ENCODE results near the gene TMEM198. TPM values are rescaled to one million over a fixed set of nuclear protein-coding genes. Genes with fewer than 3 reads are reported as not detected.

Gene TMEM198
- total and polyA plus RNA-seq, 4 donors, result 1.7 to 7.4 (median 2.3) TPM; not detected in 1

DNA sequence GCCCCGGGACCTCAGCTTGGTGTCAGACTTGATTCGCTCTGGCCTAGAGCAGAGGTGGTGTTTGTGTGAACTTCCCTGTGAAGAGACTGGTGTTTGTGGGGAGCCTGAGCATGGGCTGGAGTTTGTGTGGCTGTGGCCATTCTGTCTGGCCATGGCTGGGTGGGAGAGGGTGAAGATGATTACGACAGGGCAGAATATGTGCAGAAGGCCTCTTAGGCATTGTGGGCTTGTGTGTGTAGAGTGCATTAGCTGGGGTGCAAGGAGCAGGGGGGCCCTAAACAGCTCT lies 17.0 kb downstream of the TMEM198 start:
- Histone ChIP-seq H3K9me3 (ENCODE audit: control insufficient read depth, low read length) (no peaks in the 10 kb centered on the region), H3K27ac (ENCODE audit: low read depth in 1 of 2, low read length in 2 of 2) (no peak overlapping the region), H3K36me3 (ENCODE audit: control insufficient read depth in 1 of 2, insufficient read depth in 2 of 2, low read length in 1 of 2) (no peaks in the 10 kb centered on the region), H3K4me1 (ENCODE audit: control insufficient read depth in 1 of 2, insufficient read depth in 2 of 2, low read length in 2 of 2) (no peaks in the 10 kb centered on the region), H3K4me3 (ENCODE audit: low read length in 2 of 2) (no peak overlapping the region), H3K27me3 (ENCODE audit: control insufficient read depth in 1 of 2, insufficient read depth in 2 of 2, low read length in 1 of 2) (no peaks in the 10 kb centered on the region)
- no peak for DNase-seq
- 86 to 89% methylated on average over 3 of the region's 3 CpGs for WGBS, 2 donors
- ATAC-seq (ENCODE audit: low FRiP score), result no peak
- intact Hi-C loops (cut with DNase I), result no loop called here

DNA sequence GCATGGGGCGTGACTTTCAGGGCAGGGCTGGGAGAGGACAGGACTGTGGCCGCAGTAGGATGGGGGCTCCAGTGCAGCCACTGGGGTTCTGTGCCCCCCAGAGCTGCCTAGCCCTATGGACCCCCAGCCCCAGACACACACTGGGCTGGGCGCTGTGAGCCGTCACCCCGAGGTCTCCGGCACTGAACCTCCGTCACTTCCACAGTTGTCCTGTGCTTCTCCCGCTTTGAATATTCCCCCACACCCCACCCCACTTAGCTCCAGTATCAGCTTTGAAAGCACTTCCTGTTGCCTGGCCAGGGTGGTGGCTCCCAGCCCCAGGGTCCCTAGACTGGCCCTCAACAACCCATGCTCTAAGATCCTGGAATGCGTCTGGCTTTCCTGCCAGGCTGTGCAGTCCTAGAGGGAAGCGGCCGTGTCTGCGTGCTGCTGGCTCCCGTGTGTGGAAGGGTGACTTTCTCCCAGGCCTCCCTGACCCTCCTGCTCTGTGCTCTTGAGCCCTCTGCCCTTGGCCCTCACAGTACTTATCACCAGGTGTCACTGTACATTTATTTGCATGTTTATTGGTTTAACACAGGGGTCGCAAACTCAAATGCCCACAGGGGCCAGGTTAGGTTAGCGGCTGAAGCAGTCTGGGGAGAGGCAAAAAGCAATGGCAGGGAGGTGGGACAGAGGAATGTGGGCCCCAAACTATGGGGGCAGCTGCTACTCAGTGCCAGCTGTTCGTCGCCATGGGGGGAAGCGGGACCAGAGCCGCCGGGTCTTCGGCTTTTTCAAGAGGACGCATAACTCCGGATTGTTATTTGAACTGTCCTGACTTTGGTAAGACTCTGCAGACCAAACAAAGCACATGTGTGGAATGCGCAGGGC lies 17.6 kb downstream of the TMEM198 start:
- no peak overlapping the region for H3K4me3 ChIP-seq (ENCODE audit: low read length in 2 of 2)
- ATAC-seq (ENCODE audit: low FRiP score), result no peak
- WGBS, 2 donors, result 72 to 74% methylated on average over 24 of the region's 24 CpGs
- H3K36me3 ChIP-seq (ENCODE audit: control insufficient read depth in 1 of 2, insufficient read depth in 2 of 2, low read length in 1 of 2), result no peaks in the 10 kb centered on the region
- H3K4me1 ChIP-seq (ENCODE audit: control insufficient read depth in 1 of 2, insufficient read depth in 2 of 2, low read length in 2 of 2), result no peaks in the 10 kb centered on the region
- DNase-seq, result peak in 1 of 2 donors; percentile 58
- H3K27ac ChIP-seq (ENCODE audit: low read depth in 1 of 2, low read length in 2 of 2), result no peak overlapping the region
- H3K9me3 ChIP-seq (ENCODE audit: control insufficient read depth, low read length), result no peaks in the 10 kb centered on the region
- intact Hi-C loops (cut with DNase I), result no loop called here
- H3K27me3 ChIP-seq (ENCODE audit: control insufficient read depth in 1 of 2, insufficient read depth in 2 of 2, low read length in 1 of 2), result no peaks in the 10 kb centered on the region

DNA sequence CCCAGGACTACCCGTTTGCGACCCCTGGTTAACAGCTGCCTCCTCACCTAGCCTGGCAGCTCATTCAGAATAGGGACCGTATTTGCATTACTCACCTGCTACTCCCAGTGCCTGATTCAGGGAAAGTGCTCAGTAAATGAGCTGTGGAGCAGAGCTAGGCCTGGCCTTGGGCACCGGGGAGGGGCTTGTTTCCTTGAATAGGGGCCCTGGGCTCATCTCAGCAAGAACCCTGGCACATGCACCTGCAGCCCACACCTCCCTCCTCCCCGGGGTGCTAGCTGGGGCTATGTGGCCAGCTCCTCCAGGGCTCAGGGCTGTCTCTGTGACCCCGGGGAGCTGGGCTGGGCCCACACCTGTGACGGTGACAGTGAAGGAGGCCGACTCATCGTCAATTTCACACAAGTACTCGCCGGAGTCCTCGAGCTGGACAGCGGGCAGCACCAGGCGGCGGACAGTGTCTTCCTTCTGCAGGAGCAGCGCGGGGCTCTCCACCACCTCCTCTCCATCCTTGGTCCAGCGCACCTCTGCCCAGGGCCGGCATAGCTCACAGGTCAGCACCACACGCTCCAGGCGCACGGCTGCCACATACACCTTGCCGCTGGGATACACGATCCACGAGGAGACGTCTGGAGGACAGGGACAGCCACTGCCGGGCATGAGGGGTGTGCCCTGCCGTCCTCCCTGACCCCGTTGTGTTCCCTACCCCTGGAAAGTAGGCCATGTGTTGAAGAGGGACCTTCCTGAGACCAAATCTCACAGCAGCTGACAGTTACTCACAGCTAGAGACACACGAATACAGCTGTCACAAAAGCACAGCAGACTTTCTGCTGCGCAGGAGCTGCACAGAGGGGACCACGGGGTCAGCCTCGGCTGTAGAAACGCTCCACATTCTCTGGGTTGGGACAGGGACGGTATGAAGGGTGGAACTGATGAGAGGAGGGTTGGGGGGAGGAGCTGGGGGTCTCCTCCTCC lies 18.5 kb downstream of the TMEM198 start:
- ATAC-seq (ENCODE audit: low FRiP score), result no peak
- peak in 1 of 2 donors; percentile 71 for DNase-seq
- 81 to 84% methylated on average over 35 of the region's 35 CpGs for WGBS, 2 donors
- no peak overlapping the region for H3K27ac ChIP-seq (ENCODE audit: low read depth in 1 of 2, low read length in 2 of 2)
- no peaks in the 10 kb centered on the region for H3K9me3 ChIP-seq (ENCODE audit: control insufficient read depth, low read length)
- no peak overlapping the region for H3K4me3 ChIP-seq (ENCODE audit: low read length in 2 of 2)
- H3K4me1 ChIP-seq (ENCODE audit: control insufficient read depth in 1 of 2, insufficient read depth in 2 of 2, low read length in 2 of 2), result no peaks in the 10 kb centered on the region
- no peaks in the 10 kb centered on the region for H3K27me3 ChIP-seq (ENCODE audit: control insufficient read depth in 1 of 2, insufficient read depth in 2 of 2, low read length in 1 of 2)
- no peaks in the 10 kb centered on the region for H3K36me3 ChIP-seq (ENCODE audit: control insufficient read depth in 1 of 2, insufficient read depth in 2 of 2, low read length in 1 of 2)
- intact Hi-C loops (cut with DNase I), result no loop called here

DNA sequence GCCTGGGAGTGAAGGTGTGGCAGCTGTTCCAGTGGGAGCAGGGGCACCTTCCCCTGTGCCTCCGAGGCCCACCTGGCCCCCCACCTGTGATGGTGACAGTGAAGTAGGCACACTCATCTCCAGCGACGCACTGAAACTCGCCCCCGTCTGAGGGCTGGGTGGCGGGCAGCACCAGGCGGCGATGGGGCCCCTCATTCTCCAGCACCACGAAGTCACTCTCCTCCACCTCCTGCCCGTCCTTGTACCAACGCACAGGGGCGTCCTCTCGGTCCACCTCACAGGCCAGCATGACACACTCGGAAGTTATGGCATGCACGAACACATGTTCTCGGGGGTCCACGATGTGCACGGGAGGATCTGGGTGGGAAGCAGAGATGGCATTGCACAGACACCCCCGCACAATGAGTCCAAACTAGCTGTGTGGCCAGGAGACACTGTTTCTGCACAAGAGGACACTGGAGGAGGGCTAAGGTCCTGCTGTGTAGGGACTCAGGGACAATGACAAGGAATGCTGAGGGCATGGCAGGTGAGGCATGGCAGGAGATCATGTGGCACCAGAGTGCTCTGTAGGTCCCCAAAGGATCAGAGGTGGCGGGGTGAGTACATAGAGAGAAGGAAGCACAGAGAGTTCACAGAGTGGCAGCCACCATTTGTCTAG lies 19.6 kb downstream of the TMEM198 start:
- Histone ChIP-seq H3K9me3 (ENCODE audit: control insufficient read depth, low read length) (no peaks in the 10 kb centered on the region), H3K4me1 (ENCODE audit: control insufficient read depth in 1 of 2, insufficient read depth in 2 of 2, low read length in 2 of 2) (no peaks in the 10 kb centered on the region), H3K27me3 (ENCODE audit: control insufficient read depth in 1 of 2, insufficient read depth in 2 of 2, low read length in 1 of 2) (no peaks in the 10 kb centered on the region), H3K36me3 (ENCODE audit: control insufficient read depth in 1 of 2, insufficient read depth in 2 of 2, low read length in 1 of 2) (no peaks in the 10 kb centered on the region), H3K4me3 (ENCODE audit: low read length in 2 of 2) (no peak overlapping the region), H3K27ac (ENCODE audit: low read depth in 1 of 2, low read length in 2 of 2) (no peak overlapping the region)
- 91% methylated on average over 18 to 20 of the region's 20 CpGs for WGBS, 2 donors
- intact Hi-C loops (cut with DNase I), result no loop called here
- ATAC-seq (ENCODE audit: low FRiP score) (no peak), DNase-seq (peak in 1 of 2 donors; percentile 61)

DNA sequence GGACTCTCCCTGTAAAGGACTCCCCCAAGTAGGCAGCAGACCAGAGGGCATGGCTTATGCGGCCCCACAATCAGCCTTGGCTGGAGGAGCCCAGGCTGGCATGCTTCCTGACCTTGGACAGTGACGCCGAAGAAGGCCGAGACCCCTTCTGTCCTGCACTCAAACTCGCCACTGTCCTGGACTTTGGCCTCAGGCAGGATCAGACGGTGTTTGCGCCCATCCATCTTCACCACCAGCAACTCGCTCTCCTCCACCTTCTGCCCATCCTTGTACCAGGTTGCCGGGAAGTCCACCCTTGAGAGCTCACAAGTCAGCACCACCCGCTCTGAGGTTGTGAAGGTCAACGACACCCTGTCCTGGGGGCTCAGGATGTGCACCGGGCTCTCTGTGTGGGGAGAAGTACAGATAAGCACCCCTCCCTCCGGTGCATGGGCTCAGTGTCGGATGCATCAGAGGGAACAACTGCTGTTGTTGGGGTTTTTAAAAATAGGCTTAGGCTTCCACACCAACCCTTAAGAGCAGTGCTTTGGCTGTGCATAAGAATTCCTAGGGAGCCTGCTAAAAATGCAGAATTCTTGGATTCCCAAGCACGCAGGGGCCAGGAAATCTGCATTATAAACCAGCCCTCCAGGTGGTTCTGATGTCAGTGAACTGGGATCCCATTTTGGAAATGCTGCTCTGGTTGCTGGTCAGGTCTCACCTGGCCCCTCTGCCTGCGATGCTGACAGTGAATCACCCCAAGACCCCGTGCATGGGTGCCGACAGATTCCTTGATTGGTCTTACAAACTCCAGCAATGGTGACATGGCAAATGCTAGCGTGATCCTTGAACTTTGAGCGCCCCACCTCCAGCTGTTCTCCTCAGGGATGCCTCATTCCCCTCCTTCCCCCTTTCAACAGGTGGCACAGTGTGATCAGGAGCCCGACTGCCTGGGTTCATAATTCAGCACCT lies 21.6 kb downstream of the TMEM198 start:
- no peak overlapping the region for H3K27ac ChIP-seq (ENCODE audit: low read depth in 1 of 2, low read length in 2 of 2)
- H3K27me3 ChIP-seq (ENCODE audit: control insufficient read depth in 1 of 2, insufficient read depth in 2 of 2, low read length in 1 of 2), result no peaks in the 10 kb centered on the region
- intact Hi-C loops (cut with DNase I), result no loop called here
- 77 to 82% methylated on average over 21 of the region's 21 CpGs for whole genome bisulfite sequencing, 2 donors
- H3K9me3 ChIP-seq (ENCODE audit: control insufficient read depth, low read length), result no peaks in the 10 kb centered on the region
- DNase-seq (peak in 1 of 2 donors; percentile 68), ATAC-seq (ENCODE audit: low FRiP score) (no peak)
- no peaks in the 10 kb centered on the region for H3K36me3 ChIP-seq (ENCODE audit: control insufficient read depth in 1 of 2, insufficient read depth in 2 of 2, low read length in 1 of 2)
- H3K4me1 ChIP-seq (ENCODE audit: control insufficient read depth in 1 of 2, insufficient read depth in 2 of 2, low read length in 2 of 2), result no peaks in the 10 kb centered on the region
- no peak overlapping the region for H3K4me3 ChIP-seq (ENCODE audit: low read length in 2 of 2)

DNA sequence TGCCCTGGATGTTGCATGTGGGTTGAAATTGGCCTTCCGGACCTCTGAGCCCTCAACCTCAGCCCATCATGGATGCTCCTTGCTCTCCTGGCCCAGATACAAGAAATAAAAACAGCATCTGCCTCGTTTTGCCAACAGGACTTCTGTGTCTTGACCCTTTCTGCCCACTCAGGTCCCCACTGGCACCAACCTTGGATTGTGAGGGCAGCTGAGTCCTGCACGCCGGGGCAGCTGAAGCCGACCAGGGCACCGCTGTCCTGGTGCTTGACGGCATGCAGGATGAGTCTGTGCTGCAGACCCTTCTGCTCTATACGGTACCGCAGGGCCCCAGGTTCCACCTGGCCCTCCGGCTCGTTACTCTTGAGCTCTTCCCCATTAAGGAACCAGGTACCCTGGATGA lies 22.8 kb downstream of the TMEM198 start:
- no peak for ATAC-seq (ENCODE audit: low FRiP score)
- H3K4me1 ChIP-seq (ENCODE audit: control insufficient read depth in 1 of 2, insufficient read depth in 2 of 2, low read length in 2 of 2), result no peaks in the 10 kb centered on the region
- H3K9me3 ChIP-seq (ENCODE audit: control insufficient read depth, low read length), result no peaks in the 10 kb centered on the region
- H3K36me3 ChIP-seq (ENCODE audit: control insufficient read depth in 1 of 2, insufficient read depth in 2 of 2, low read length in 1 of 2), result no peaks in the 10 kb centered on the region
- H3K27ac ChIP-seq (ENCODE audit: low read depth in 1 of 2, low read length in 2 of 2), result no peak overlapping the region
- 87 to 91% methylated on average over 11 of the region's 11 CpGs for WGBS, 2 donors
- H3K27me3 ChIP-seq (ENCODE audit: control insufficient read depth in 1 of 2, insufficient read depth in 2 of 2, low read length in 1 of 2), result no peaks in the 10 kb centered on the region
- peak in 1 of 2 donors; percentile 59 for DNase-seq
- no peak overlapping the region for H3K4me3 ChIP-seq (ENCODE audit: low read length in 2 of 2)
- intact Hi-C loops (cut with DNase I), result no loop called here

DNA sequence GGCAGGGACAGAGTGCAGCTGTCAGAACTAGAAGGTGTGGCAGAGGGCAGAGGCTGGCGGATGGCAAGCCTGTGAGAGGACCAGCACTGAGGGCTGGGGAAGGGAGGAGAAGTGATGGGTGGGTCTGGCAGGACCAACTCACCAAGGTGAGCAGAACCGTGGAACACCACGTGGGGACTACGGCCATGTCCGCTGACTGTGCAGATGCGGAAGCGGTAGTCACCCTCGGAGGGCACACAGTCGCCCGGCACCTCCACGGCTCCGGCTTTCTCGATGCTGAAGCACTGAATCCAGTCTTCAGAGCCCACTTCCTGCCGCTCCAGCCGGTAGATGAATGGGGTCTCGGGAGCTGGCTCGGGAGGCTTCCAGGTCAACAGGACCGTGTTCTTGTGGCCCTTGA lies 23.3 kb downstream of the TMEM198 start:
- intact Hi-C loops (cut with DNase I), result no loop called here
- no peak overlapping the region for H3K4me3 ChIP-seq (ENCODE audit: low read length in 2 of 2)
- H3K4me1 ChIP-seq (ENCODE audit: control insufficient read depth in 1 of 2, insufficient read depth in 2 of 2, low read length in 2 of 2), result no peaks in the 10 kb centered on the region
- H3K27ac ChIP-seq (ENCODE audit: low read depth in 1 of 2, low read length in 2 of 2), result no peak overlapping the region
- H3K27me3 ChIP-seq (ENCODE audit: control insufficient read depth in 1 of 2, insufficient read depth in 2 of 2, low read length in 1 of 2), result no peaks in the 10 kb centered on the region
- no peaks in the 10 kb centered on the region for H3K36me3 ChIP-seq (ENCODE audit: control insufficient read depth in 1 of 2, insufficient read depth in 2 of 2, low read length in 1 of 2)
- 92 to 93% methylated on average over 18 of the region's 18 CpGs for WGBS, 2 donors
- no peak for ATAC-seq (ENCODE audit: low FRiP score)
- no peaks in the 10 kb centered on the region for H3K9me3 ChIP-seq (ENCODE audit: control insufficient read depth, low read length)
- peak in 1 of 2 donors; percentile 62 for DNase-seq
